Left lung (tissue), 10 donors: Measurements from ENCODE around the gene USP24. TPM values are rescaled to one million over a fixed set of nuclear protein-coding genes. Genes with fewer than 3 reads are reported as not detected.
"Not testable (repeated sequence)": the region's sequence is repeated elsewhere in the genome, so short reads cannot be mapped to it uniquely, and the experiment has no call there.

Experiments
- ATAC-seq: fragments of 200-7000 bp; cut with Tn5 transposase; one replicate; pipeline ENCODE4 v1.9.1; 2020; ENCODE audit warnings: moderate library complexity
- DNase-seq, 4 donors: peaks; one replicate each; pipeline ENCODE4 v3.0.0-alpha.2; 2013 to 2020
- H3K27ac ChIP-seq, 2 donors: fragments of 200-600 bp; sonication (generic) in 1 of 2; one replicate each; pipeline versions ENCODE4 v1.5.0 to v1.8.0; 2020 to 2021
- H3K27me3 ChIP-seq, 2 donors: fragments of 200-600 bp; sonication (generic) in 1 of 2; one replicate each; pipeline versions ENCODE4 v1.5.0 to v1.8.0; 2020 to 2021
- H3K36me3 ChIP-seq, 2 donors: fragments of 200-600 bp; sonication (generic) in 1 of 2; one replicate each; pipeline versions ENCODE4 v1.5.0 to v1.8.0; 2020 to 2021
- H3K4me1 ChIP-seq, 2 donors: fragments of 200-600 bp; one replicate each; pipeline ENCODE4 v1.8.0; 2021
- H3K4me3 ChIP-seq, 2 donors: fragments of 200-600 bp; sonication (generic) in 1 of 2; one replicate each; pipeline versions ENCODE4 v1.5.0 to v1.8.0; 2020 to 2021; ENCODE audit warnings: mild to moderate bottlenecking in 1 of 2
- H3K9me3 ChIP-seq, 2 donors: fragments of 200-600 bp; sonication (generic) in 1 of 2; one replicate each; pipeline versions ENCODE4 v1.5.0 to v1.8.0; 2020 to 2021
- intact Hi-C, 2 donors: fragments of 100-400 bp; cut with DNase I; formaldehyde crosslinking; loops; one replicate each; pipeline versions ENCODE4 v1.11.2 to v1.14.2; 2022
- polyA plus RNA-seq, 6 donors: library from polyadenylated mRNA; unstranded; fragments of 120-200 nt; gene quantifications; one replicate each; pipeline ENCODE4 v1.2.1, GENCODE V29; 2013; ENCODE audit not compliant: insufficient read length in 6 of 6
- total RNA-seq, 2 donors: library from RNA; stranded (reverse); fragmentation: NEBNext Ultra II Directional; extraction: Animal tissue kit (Norgen Biotek cat#: 25700); gene quantifications; one replicate each; pipeline ENCODE4 v1.2.1, GENCODE V29; 2021
- TF ChIP-seq, protein P1 (sequence below), 2 donors: fragments of 200-600 bp; sonication (generic) in 1 of 2; IDR thresholded peaks; one replicate each; pipeline versions ENCODE4 v1.5.0 to v1.8.0; 2021; ENCODE audit warnings: antibody characterized with exemption in 2 of 2
- donor health status: DM: no; HTN: yes; CAD: no.
- donor health status: DM: no; HTN: no; CAD: no.

USP24 gene
- total and polyA plus RNA-seq, 8 donors, result 26.1 to 63.7 (median 47.2) TPM

DNA sequence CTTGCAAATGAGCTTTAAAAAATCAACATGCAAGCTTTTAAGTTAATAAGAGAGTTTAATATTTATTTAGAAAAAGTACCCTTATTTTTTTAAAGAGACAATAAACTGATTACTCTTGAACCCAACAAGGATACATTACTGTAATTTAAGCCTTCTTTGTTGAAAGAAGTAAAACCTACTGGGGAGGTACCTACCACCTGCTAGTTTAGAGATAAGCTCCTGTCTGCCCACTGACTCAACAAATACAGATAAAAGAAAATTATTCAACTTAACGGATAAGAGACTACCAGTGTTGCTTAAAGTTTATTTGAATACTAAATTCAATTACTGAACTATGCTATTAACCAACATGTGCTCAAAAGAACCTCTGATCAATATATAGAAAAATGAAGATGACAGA is 23.1 kb downstream of the USP24 start:
- H3K27me3 ChIP-seq, result no peaks in the 10 kb centered on the region
- no peak for ATAC-seq
- H3K9me3 ChIP-seq, result no peaks in the 10 kb centered on the region
- H3K36me3 ChIP-seq, result no peaks in the 10 kb centered on the region
- no peak overlapping the region for H3K27ac ChIP-seq
- H3K4me3 ChIP-seq, result no peak overlapping the region
- H3K4me1 ChIP-seq, result peaks cover 7 to 36% of the 10 kb centered on the region in 2 donors
- DNase-seq, result no peak
- TF ChIP-seq, protein P1, sequence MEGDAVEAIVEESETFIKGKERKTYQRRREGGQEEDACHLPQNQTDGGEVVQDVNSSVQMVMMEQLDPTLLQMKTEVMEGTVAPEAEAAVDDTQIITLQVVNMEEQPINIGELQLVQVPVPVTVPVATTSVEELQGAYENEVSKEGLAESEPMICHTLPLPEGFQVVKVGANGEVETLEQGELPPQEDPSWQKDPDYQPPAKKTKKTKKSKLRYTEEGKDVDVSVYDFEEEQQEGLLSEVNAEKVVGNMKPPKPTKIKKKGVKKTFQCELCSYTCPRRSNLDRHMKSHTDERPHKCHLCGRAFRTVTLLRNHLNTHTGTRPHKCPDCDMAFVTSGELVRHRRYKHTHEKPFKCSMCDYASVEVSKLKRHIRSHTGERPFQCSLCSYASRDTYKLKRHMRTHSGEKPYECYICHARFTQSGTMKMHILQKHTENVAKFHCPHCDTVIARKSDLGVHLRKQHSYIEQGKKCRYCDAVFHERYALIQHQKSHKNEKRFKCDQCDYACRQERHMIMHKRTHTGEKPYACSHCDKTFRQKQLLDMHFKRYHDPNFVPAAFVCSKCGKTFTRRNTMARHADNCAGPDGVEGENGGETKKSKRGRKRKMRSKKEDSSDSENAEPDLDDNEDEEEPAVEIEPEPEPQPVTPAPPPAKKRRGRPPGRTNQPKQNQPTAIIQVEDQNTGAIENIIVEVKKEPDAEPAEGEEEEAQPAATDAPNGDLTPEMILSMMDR (IDR thresholded peaks at IDR 0.05), result no peak
- intact Hi-C loops, result no loop called here

DNA sequence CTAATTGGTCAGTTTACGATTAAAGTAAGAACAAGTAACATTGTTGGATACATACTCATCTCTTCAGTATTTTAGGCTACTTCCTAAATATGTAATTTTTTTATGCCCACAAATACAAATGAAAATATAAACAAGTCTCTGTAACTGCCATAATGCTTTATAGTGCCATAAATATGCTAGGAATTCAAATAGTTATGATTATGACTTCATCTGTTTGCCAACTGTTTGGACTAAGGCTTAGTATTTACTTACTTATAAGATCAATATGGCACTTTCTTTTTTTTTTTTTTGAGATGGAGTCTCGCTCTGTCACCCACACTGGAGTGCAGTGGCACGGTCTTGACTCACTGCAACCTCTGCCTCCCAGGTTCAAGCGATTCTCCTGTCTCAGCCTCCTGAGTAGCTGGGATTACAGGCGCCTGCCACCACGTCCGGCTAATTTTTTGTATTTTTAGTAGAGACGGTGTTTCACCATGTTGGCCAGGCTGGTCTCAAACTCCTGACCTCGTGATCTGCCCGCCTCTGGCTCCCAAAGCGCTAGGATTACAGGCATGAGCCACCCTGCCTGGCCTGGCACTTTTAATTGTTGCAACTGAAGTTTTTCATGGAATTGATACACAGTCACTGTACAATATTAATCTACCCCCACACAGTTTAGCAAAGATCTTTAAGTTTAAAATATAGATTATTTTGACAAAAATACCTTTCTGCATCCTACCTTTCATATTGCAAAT is 23.8 kb downstream of the USP24 start:
- H3K4me3 ChIP-seq, H3K36me3 ChIP-seq, H3K27me3 ChIP-seq, ATAC-seq, DNase-seq, H3K27ac ChIP-seq, H3K9me3 ChIP-seq, intact Hi-C loops: not testable (repeated sequence)
- H3K4me1 ChIP-seq, result peaks cover 7 to 29% of the 10 kb centered on the region in 2 donors

DNA sequence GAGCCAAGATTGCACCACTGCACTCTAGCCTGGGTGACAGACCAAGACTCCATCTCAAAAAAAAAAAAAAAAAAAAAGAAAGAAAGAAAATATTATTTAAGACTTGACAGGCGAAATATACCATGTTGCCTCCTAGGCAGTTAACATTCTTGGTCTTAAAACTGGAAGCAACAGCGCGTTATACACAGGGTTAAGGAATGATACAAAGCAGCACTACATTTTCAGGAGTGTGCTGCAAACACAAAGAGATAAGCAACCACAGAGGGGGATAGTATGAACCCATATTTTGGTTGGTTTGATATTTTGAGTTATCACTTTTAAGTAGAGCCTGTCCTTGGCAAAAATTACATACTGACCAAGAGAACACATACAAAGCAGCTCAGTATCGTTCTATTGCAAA is 25.1 kb downstream of the USP24 start:
- intact Hi-C loops, result no loop called here
- TF ChIP-seq, protein P1 (IDR thresholded peaks at IDR 0.05), result no peak
- H3K27ac ChIP-seq, result no peak overlapping the region
- no peaks in the 10 kb centered on the region for H3K9me3 ChIP-seq
- peaks cover 7 to 16% of the 10 kb centered on the region in 2 donors for H3K4me1 ChIP-seq
- ATAC-seq, result no peak
- H3K4me3 ChIP-seq, result no peak overlapping the region
- H3K27me3 ChIP-seq, result no peaks in the 10 kb centered on the region
- H3K36me3 ChIP-seq, result no peaks in the 10 kb centered on the region
- no peak for DNase-seq

DNA sequence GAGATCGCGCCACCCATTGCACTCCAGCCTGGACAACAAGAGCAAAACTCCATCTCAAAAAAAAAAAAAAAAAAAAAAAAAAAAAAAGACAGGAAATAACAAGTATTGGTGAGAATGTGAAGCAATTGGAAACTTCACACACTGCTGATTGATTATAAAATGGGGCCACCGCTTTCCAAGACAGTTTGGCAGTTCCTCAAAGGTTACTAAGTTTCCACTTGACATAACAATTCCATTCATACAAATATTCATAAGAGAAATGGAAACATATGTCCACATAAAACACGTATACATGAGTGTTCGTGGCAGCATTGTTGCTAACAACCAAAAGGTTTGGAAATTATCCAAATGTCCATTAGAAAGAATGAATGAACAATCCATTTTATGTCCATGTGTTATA is 26.3 kb downstream of the USP24 start:
- TF ChIP-seq, protein P1 (IDR thresholded peaks at IDR 0.05), result no peak
- ATAC-seq, result no peak
- no peak overlapping the region for H3K27ac ChIP-seq
- intact Hi-C loops, result no loop called here
- peaks cover 0 to 9% of the 10 kb centered on the region in 2 donors for H3K9me3 ChIP-seq
- peaks cover under 1 to 6% of the 10 kb centered on the region in 2 donors for H3K4me1 ChIP-seq
- H3K4me3 ChIP-seq, result no peak overlapping the region
- H3K36me3 ChIP-seq, result no peaks in the 10 kb centered on the region
- H3K27me3 ChIP-seq, result no peaks in the 10 kb centered on the region
- DNase-seq, result no peak

DNA sequence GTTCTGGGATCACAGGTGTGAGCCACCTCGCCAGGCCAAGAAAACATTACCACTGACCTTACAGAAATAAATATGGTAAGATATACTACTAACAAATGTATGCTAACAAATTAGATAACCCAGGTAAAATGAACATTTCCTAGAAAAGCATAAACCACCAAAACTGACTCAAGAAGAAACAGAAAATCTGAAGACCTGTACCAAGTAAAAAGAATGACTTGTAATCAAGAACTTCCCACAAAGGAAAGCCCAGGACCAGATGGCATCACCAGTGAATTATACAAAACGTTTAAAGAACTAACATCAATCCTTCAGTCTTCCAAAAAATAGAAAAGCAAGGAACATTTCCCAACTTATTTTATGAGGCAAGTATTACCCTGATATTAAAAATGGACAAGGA is 29.3 kb downstream of the USP24 start:
- ATAC-seq (no peak), DNase-seq (no peak)
- Histone ChIP-seq H3K9me3 (peaks cover 0 to 10% of the 10 kb centered on the region in 2 donors), H3K36me3 (no peaks in the 10 kb centered on the region), H3K27me3 (no peaks in the 10 kb centered on the region), H3K27ac (no peak overlapping the region), H3K4me1 (peaks cover 0 to 14% of the 10 kb centered on the region in 2 donors), H3K4me3 (no peak overlapping the region)
- TF ChIP-seq, protein P1 (IDR thresholded peaks at IDR 0.05), result no peak
- intact Hi-C loops, result no loop called here

DNA sequence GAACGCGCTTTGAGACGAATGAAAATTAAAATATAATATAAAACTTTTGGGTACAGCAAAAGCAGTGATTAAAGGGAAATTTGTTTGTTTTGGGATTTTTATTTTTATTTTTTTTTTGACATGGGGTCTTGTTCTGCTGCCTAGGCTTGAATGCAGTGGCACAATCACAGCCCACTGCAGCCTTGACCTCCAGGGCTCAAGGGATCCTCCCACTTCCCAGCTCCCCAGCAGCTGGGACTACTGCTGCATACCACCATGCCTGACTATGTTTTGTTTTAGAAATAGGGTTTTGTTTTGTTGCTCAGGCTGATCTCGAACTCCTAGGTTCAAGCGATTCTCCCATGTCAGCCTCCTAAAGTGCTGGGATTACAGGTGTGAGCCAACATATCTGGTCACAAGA is 30.3 kb downstream of the USP24 start:
- DNase-seq, result no peak
- intact Hi-C loops, result no loop called here
- H3K4me3 ChIP-seq, result no peak overlapping the region
- H3K27ac ChIP-seq, result no peak overlapping the region
- TF ChIP-seq, protein P1 (IDR thresholded peaks at IDR 0.05), result no peak
- H3K36me3 ChIP-seq, result no peaks in the 10 kb centered on the region
- no peak for ATAC-seq
- peaks cover 0 to 10% of the 10 kb centered on the region in 2 donors for H3K9me3 ChIP-seq
- peaks cover 0 to 10% of the 10 kb centered on the region in 2 donors for H3K4me1 ChIP-seq
- no peaks in the 10 kb centered on the region for H3K27me3 ChIP-seq
